Fibroblast of the conjunctiva (primary cell): ENCODE data around the gene MLYCD.

ENCODE experiments used
- DNase-seq: peaks from one replicate; pipeline ENCODE4 v3.0.0-alpha.2; 2010; ENCODE audit warnings: low read depth

The MLYCD gene

GRCh38 chr16:83899272-83899897 lies 470 bp downstream of the MLYCD start:
- peak; percentile 10 for DNase-seq

DNA sequence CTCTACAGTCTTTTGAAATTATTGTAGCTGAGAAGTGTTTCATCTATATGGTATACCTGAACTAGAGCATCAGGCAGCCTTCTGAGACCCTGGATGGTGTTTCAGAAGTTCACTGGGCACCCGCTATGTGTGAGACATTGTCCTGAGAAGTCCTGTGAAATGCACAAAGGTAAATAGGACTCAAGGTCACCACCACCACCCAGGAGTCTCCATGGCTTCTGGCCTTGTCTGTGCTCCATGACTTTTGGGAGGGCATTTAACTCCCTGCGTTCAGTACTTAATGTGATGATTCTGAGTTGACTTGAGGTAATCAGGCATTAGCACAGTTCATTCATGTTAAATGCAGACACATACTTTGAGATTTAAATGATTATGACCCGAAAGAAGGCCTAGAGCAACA lies 1.1 kb downstream of the MLYCD start:
- no peak for DNase-seq

GRCh38 chr16:83900571-83900970 lies 1.7 kb downstream of the MLYCD start:
- no peak for DNase-seq

GRCh38 chr16:83901101-83901500 lies 2.2 kb downstream of the MLYCD start:
- DNase-seq = no peak

DNA sequence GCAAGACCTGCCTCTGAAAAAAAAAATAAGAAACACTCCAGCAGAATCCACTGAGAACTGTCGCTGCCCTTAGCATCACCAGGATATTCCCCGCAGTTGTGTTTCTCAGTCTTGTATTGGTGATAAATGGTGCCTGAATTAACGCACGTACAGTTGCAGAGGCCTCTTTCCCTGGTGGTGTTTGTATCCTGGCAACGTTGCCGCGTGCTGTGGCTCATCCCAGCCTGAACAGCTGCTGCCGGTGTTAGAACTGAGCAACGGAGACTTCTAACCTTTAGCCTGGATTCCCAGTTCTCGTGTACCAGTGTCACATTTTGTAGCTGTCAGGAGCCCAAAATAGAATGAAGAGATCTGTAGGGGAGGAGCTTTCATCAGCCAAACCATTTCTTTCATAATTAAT lies 4.8 kb downstream of the MLYCD start:
- no peak for DNase-seq

GRCh38 chr16:83906683-83907082 lies 7.8 kb downstream of the MLYCD start:
- DNase-seq = no peak

DNA sequence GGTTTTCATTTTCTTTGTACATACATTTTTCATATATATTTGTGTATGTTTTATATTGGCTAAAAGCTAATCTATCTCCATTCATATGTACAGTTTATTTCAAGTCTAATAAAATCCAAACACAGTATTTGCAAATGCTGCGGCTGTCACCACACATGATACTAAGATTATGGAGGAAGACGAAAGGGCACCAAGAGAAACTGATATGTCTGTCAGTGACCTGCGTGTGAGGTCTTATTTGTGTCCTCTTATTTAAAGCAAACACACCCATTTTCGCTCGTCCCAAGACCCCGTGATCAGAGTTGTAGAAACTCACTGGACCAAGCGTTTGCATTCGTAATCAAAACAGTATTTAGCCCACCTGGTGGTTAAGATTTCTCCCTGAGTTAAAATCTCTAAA lies 8.2 kb downstream of the MLYCD start:
- DNase-seq = no peak

DNA sequence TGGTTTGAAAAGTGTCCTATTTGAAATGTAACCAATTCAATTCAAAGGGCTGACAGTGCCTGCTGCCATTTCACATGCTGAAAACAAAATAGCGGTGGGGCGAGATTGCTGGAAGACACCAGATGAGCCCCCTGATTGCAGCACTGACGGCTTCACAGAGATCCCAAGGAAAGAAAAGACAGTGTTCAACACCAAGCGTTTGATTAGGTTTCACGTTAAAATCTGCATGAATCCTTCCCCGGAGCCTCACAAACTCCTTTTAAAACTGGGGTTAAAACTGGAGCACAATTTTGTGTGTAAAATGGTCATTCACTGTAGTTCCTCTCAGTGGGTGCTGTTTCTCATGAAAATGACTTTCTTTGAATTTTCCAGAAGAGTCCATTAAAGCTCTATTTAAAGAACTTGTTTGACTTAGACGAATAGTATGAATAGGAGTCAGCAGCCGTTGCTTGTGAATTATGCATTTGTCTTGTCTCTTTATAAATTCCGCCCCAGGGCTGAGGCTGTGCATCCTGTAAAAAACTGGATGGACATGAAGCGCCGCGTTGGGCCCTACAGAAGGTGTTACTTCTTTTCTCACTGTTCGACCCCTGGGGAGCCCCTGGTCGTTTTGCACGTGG lies 8.8 kb downstream of the MLYCD start:
- DNase-seq = no peak

DNA sequence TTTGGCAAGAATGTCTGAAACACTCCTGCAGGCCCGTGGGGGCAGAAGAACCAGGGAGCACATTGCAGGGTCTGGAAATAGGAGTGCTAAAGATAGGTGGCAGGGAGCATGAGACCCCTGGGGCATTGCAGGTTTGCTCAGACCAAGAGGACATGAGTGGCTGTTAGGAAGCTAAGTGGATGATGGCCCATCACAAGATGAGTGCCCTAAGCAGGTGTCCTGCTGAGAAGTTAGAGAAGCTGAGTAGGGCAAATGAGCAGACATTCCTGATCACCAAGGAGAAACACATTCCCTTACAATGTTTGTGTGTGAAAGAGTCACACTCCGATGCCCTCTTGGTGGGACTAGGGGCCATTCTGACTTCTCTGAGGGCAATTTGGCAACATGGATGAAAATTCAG lies 9.9 kb downstream of the MLYCD start:
- no peak for DNase-seq

DNA sequence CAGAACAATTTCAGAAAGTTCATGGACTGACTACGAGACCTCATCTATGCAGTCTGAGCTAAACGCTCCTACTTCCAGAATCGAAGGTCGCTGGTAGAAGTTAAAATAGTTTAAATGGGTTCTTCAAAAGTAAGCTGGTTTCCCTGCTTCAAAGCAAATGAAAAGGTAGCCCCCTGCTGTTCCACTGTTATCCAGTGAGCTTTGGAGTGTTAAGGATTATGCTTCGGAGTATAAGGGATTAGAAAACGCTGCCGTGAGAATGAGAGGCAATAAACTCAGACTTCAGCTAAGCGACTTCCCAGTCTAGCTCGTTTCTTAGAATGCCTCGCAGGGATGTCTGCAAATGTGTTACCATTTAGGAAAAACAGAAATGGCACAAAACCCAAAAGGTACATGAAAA lies 12.4 kb downstream of the MLYCD start:
- DNase-seq = no peak

DNA sequence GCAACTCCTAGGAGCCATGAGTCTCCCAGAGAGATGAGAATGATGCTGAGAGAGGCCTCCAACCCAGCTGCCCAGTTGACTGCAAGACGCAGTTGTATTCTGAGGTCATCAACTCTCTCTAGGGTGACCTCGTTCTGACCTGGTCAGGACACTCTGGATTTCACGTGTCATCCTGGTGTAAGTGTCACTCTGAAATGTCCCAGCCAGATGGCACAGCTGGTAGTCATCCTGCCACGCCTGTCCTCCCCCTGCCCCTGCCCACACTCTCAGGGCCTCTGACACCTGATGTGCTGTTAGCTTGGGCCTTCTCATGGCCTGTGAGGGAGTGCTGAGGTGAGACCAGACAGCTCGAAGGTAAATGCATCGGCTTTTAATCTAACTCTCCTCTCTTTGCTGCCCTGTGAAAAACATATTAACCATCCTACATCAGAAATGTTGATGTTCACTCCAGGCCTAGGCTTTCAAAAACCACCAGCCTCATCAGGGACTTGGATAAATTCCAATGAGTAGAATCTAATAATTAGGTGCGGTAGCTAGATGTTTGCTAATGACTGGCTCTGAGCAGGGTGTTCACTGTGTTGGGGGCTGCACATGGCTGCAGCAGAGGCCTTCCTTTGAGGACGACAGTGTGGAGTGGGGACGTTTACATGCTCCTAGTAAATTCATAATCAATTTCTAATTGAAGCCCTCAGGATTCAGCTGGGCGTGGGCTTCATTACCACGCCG lies 13.8 kb downstream of the MLYCD start:
- DNase-seq = no peak

GRCh38 chr16:83913245-83913633 lies 14.3 kb downstream of the MLYCD start:
- no peak for DNase-seq

- no peak for DNase-seq
Observed at GRCh38 chr16:83914091-83914710, 15.3 kb downstream of the MLYCD start.

DNA sequence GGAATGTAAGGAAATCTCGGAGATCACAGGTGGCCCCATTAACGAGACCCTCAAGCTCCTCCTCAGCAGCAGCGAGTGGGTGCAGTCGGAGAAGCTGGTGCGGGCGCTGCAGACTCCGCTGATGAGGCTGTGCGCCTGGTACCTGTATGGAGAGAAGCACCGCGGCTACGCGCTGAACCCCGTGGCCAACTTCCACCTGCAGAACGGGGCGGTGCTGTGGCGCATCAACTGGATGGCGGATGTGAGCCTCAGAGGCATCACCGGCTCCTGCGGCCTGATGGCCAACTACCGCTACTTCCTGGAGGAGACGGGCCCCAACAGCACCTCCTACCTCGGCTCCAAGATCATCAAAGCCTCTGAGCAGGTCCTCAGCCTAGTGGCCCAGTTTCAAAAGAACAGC lies 16.2 kb downstream of the MLYCD start:
- no peak for DNase-seq

GRCh38 chr16:83915491-83915890 lies 16.6 kb downstream of the MLYCD start:
- no peak for DNase-seq

DNA sequence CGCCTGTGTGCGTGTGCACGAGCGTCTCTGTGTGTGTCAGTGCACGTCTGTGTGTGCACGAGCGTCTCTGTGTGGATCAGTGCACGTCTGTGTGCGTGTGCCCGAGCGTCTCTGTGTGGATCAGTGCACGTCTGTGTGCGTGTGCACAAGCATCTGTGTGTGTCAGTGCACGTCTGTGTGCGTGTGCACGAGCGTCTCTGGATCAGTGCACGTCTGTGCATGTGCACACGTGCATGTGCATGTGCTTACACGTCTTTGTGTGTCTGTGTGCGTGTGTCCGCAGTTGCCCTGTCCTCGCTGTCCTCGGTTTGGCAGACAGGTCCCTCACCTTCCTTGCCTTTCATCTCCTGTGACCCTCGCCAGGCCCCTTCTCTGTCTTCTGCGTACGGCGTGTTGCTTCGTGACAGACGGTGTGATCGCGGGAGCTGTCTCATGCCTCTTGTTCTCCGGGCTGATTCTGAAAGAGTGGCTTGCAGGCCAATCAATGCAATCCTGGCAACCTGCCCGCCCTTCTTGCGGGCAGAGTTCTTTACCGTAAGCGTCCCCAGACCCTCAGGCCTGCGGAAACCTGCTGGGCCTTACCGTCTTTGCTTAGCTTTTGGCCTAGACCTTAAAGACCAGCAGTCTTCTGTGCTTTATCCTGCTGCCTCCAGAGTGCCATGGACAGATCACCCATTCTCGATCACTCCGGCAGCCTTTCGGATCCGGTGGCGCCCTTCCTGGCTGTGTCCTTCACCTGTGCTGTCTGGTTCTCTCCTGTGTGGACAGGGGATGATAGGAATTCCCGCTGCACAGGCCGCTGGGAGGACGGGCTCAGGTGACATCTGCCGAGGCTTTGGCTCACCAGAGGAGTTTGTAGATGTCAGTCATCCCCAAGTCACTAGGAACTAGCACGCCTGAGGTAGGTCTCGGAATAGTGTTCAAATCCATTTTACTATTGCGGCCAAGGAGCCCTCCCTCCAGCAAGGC lies 18.5 kb downstream of the MLYCD start:
- no peak for DNase-seq

GRCh38 chr16:83920894-83921491 lies 22.1 kb downstream of the MLYCD start:
- no peak for DNase-seq

DNA sequence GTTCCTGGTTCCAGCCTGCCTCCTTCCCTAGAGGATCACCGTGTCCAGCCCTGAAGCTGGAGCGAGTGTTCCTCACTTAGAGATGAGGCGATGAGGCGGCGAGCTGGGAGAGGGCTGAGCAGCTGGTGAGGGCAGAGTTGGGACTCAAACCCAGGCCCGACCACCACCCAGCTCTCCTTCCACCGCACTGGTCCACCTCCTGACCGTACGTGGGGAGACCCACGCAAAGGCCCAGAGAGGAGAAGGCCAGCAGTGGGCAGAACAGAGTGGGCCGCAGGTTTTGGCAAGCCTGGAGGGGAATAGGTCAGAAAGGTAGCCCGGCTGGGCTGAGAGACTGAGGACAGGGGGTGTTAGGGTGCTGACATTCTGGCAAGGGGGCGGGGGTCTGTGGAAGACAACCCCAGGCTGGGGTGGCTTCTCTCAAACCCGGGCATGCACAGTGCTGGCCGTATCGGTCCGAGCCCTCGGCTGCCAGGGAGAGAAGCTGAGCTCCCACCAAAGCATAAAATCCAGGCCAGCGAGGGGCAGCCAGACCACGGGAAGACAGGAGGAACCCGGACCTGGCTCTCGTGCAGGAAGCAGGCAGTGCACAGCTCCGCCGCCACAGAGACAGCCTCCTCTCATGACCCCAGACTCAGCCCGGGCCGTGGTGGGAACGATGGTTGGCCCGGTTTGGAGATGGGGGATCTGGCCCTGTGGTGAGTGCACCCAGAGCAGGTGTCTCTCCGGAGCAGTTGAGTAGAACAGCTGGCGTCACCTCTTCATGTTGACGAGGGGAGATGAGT lies 24.9 kb downstream of the MLYCD start:
- no peak for DNase-seq

GRCh38 chr16:83924686-83925085 lies 25.8 kb downstream of the MLYCD start:
- no peak for DNase-seq

GRCh38 chr16:83925095-83925905 lies 26.4 kb downstream of the MLYCD start:
- DNase-seq = no peak
